Left renal cortex interstitium (tissue), 4 donors: Measurements from ENCODE around the gene ZNHIT1. TPM values are rescaled to one million over a fixed set of nuclear protein-coding genes. Genes with fewer than 3 reads are reported as not detected.
"Not testable (repeated sequence)": the region's sequence is repeated elsewhere in the genome, so short reads cannot be mapped to it uniquely, and the experiment has no call there.

Experiments used
- DNase-seq, 4 donors: peaks; one replicate each; pipeline ENCODE4 v3.0.0-alpha.2; 2013; ENCODE audit warnings: low read depth in 4 of 4, low spot score in 2 of 4, missing footprints in 1 of 4
- polyA plus RNA-seq, 4 donors: library from polyadenylated mRNA; unstranded; fragments of 120-200 nt; gene quantifications; one replicate each; pipeline ENCODE4 v1.2.1, GENCODE V29; 2013; ENCODE audit not compliant: insufficient read length in 4 of 4

Gene ZNHIT1
- polyA plus RNA-seq, 4 donors, result 51.0 to 85.2 (median 71.8) TPM

DNA sequence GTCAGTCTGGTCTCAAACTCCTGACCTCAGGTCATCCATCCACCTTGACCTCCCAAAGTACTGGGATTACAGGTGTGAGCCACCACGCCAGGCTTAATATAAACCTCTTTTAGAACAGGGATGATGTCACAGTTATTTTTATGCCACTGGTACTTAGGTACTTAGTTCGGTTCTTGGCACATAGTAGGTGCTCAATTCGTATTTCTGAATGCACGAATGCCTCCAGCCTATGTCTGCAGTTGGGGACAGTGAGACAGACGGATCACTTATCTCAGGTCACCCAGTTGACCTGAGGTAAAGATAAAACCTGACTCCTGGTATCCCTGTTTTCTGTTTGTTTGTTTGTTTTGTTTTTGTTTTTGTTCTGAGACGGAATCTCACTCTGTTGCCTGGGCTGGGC is 31.8 kb upstream of the ZNHIT1 start:
- DNase-seq, result no peak

DNA sequence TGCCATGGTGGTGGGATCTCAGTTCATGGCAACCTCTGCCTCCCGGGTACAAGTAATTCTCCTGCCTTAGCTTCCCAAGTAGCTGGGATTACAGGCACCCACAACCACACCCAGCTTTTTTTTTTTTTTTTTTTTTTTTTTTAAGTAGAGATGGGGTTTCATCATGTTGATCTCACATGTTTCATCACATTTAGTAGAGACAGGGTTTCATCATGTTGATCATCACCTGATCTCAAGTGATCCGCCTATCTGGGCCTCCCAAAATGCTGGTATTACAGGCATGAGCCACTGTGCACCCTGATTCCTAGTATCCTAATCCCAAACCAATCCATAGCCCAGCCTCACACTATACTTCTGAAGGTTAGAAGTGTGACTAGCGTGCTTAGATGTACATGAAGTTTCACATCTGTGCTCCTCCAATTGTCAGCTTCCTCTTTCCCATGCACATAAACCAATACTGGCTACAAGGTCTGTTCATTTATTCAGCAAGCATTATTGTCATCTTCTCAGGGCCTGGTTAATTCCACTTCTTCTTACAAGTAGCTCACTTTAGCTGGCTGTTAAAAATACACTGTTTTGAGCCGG is 31.0 kb upstream of the ZNHIT1 start:
- no peak for DNase-seq

- DNase-seq, result no peak
Observed at GRCh38 chr7:101189109-101189508, 28.9 kb upstream of the ZNHIT1 start.

DNA sequence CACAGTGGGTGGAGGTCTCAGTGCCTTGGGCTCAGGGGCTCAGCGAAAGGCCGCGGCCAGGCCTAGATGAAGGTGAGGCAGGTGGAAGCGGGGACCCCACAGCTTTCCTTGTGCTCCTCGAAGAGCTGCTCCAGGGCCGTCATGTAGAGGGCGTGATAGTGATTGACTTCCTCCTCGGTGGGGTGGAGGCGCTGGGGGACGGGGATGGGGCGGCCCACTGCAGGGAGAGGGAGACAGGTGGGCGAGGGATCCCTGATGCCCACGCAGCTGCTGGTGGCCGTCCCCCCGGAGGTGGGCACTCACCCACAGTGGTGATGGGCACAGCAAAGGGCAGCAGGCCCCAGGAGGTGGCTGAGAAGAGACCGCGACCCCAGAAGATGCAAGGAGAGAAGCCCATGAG is 22.1 kb upstream of the ZNHIT1 start:
- DNase-seq, result no peak

DNA sequence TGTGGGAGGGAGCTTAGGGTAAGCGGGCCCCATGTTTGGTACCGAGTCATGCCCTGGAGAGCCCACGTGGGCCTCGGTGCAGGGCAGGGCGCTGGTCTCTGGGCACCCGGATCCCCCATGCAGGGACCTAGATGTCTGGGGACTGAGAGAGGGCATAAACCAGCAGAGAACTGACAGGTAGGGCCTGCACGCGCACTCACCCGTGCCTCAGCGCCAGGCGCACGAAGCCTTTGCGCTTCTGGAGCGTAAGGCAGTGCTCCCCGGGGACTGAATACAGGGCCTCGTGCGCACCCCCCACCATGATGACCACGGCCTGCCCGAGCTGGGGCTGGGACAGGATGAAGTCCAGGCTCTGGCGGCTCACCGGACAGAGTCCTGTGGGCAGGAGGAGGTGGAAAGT is 20.0 kb upstream of the ZNHIT1 start:
- no peak for DNase-seq

DNA sequence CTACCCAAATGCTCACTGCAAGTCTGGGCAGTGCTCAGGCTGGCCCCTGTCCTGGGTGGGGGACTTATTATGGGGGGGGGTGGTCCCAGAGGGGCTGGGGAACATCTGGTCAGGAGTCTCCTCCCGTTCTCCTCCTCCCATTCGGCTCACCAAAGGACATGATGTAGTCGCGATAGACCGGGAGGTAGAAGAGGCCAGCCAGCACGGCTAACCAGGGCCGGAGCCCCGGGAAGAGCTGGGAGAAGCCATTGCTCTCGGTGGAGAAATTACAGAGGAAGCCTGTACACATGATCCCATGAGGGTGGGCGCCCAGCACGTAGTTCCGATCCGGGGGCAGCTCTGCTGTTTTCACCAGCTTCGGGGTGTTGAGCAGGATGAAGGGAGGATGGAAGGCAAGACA is 19.5 kb upstream of the ZNHIT1 start:
- no peak for DNase-seq

GRCh38 chr7:101199522-101199921 is 18.4 kb upstream of the ZNHIT1 start:
- DNase-seq, result not testable (repeated sequence)

- no peak for DNase-seq
Observed at GRCh38 chr7:101200504-101200861, 17.5 kb upstream of the ZNHIT1 start.

GRCh38 chr7:101200862-101201599 is 16.9 kb upstream of the ZNHIT1 start, which contains the start of gene MOGAT3:
Gene MOGAT3 (minus strand): TSS chr7:101201036. CDS start chr7:101200854, 182 bp downstream.
- no peak for DNase-seq

DNA sequence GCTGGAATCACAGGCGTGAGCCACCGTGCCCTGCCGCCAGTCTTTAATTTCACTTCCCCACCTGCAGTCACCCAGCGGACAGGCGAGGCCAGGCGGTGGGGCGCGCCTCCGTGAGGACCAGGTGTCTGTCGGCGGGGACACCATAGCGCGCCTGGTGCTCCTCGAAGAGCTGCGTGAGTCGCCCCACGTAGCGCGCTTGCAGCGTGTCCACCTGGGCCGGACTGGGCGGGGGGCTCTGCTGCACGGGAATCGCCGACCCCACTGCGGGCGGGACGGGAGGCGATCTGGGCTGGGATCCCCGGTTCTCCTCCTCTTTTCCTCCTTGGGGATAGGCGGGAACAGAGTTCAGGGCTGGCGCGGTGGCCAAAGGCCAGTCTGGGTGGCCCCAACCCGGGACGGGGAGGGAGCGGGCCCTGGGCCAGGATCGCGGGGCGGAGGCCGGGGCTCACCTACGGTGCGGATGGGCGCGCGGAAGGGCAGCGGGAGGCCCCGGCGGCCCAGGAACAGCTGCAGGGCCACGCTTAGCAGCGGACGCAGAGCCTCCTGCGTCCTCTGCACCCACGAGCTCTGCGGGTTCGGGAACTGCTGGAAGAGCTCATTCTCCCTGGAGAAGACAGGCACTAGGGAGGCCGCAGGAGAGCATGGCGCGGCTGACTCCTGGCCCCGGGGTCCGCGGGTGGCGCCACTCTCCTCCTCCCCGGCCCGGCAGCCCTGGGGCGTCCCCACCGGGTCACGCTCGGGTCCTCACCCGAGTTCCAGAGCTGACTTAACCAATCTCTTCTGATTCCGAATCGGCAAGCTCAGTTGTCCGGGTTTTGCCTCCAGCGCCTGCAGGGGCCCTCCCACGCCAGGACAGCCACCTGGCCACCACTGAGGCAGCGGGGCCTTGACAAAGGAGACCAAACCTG is 16.0 kb upstream of the ZNHIT1 start:
- no peak for DNase-seq

GRCh38 chr7:101202603-101202918 is 15.4 kb upstream of the ZNHIT1 start:
- no peak for DNase-seq

GRCh38 chr7:101203740-101204738 is 13.9 kb upstream of the ZNHIT1 start:
- not testable (repeated sequence) for DNase-seq

DNA sequence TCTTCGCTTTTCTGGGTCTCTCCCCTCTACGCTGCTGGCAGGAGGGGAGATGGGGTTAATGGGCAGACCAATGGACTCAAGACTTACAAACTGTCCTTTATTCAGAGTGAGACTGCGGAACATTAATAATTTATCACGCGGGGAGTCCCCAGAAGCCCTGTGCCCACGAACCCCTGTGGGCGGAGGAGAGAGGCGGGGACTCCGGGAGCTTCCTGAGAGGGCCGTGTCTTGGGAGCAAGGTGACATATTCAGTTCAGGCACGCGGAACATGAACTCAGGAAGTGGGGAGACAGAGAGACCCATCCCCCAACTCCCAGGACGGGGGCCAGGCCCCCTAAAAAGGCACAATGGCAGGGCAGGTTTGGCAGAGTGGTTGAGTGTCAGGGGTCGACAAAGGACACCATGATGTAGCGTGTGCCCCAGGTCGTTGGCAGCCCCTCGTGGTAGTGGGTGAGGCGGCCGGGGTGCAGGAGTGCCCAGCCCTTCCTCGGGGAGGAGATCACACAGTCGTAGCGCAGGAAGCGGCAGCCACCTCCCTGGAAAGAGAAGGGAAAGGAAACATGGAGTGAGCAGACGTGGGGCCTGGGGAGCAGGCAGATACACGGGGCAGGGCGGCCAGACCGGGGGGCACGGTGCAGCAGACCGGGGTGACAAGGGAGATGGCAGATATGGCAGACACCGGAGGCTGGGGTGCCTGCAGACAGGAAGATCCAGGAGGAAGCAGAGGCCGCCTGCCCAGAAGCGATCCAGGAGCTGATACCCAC is 11.9 kb upstream of the ZNHIT1 start:
- DNase-seq, result no peak

- no peak for DNase-seq
Observed at GRCh38 chr7:101206665-101207042, 11.3 kb upstream of the ZNHIT1 start.

DNA sequence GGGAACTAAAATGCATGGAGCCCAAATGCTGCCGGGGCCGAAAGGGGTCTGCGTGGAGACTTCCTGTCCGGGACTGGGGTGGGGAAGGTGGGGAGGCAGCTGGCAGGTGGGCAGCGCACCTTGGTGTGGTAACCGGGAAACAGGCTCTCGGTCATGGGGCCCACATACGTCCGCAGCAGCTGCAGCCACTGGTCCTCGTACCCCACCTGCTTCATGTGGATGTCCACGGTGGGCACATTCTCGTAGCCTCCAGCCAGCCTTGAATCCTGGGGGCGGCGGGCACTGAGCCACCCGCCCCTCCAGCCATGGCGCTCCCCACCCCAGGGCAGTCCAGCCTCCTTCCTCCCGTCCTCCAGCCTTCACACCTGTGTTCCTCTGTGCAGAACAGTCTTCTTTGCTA is 10.5 kb upstream of the ZNHIT1 start:
- no peak for DNase-seq

- DNase-seq, result no peak
Observed at GRCh38 chr7:101208794-101209193, 9.2 kb upstream of the ZNHIT1 start.

DNA sequence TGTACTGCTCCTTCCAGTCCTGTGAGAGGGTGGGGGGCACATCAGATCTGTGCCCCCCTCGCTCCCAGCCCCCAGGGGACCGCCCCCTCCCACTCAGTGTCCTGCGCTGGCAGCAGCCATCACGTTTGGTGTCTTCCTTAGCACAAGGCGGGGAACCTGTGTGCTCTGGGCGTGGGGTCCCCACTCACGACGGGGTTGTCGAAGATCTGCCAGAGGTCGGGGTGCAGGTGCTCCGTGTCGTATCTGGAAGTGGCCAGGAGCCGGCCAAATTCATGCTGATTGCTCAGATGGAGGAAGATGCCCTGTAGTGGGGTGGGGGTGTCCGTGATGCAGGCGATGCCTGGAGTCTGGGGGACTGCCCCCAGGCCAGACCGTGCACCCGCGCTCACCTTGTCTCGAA is 7.8 kb upstream of the ZNHIT1 start:
- no peak for DNase-seq

GRCh38 chr7:101211501-101211900 is 6.5 kb upstream of the ZNHIT1 start:
- DNase-seq, result no peak

- DNase-seq, result no peak
Observed at GRCh38 chr7:101212014-101212413, 6.0 kb upstream of the ZNHIT1 start.
